Spleen (tissue), 11 donors: ENCODE data around the gene TUBGCP4. TPM values are rescaled to one million over a fixed set of nuclear protein-coding genes. Genes with fewer than 3 reads are reported as not detected.

Experiments used
- DNase-seq: peaks from one replicate; pipeline ENCODE4 v3.0.0-alpha.2; 2020
- H3K27ac ChIP-seq, 8 donors: fragments of 200-600 bp; sonication (generic) in 7 of 8; 1 replicate in 4 of 8; 2 replicates in 4 of 8; pipeline versions ENCODE4 v1.5.0 to v1.8.0; 2016 to 2021; ENCODE audit warnings: inconsistent platforms in 4 of 8, mild to moderate bottlenecking in 4 of 8, moderate library complexity in 1 of 8
- H3K27me3 ChIP-seq, 7 donors: fragments of 200-600 bp; sonication (generic) in 6 of 7; replicated peaks in 1 of 7; 1 replicate in 4 of 7; 2 replicates in 3 of 7; pipeline versions ENCODE4 v1.5.0 to v1.8.0; 2016 to 2021; ENCODE audit warnings: inconsistent platforms in 3 of 7, mild to moderate bottlenecking in 1 of 7
- H3K36me3 ChIP-seq, 6 donors: fragments of 200-600 bp; sonication (generic) in 5 of 6; 1 replicate in 4 of 6; 2 replicates in 2 of 6; pipeline versions ENCODE4 v1.5.0 to v1.8.0; 2016 to 2021; ENCODE audit warnings: inconsistent platforms in 2 of 6
- H3K4me1 ChIP-seq, 6 donors: fragments of 200-600 bp; sonication (generic) in 5 of 6; 1 replicate in 3 of 6; 2 replicates in 3 of 6; pipeline versions ENCODE4 v1.5.0 to v1.8.0; 2016 to 2021; ENCODE audit warnings: inconsistent platforms in 3 of 6
- H3K4me3 ChIP-seq, 8 donors: fragments of 200-600 bp; sonication (generic) in 7 of 8; 1 replicate in 4 of 8; 2 replicates in 4 of 8; pipeline versions ENCODE4 v1.5.0 to v1.8.0; 2016 to 2021; ENCODE audit warnings: inconsistent platforms in 4 of 8, mild to moderate bottlenecking in 4 of 8, moderate library complexity in 2 of 8
- H3K9me3 ChIP-seq, 8 donors: fragments of 200-600 bp; sonication (generic) in 7 of 8; 1 replicate in 4 of 8; 2 replicates in 4 of 8; pipeline versions ENCODE4 v1.5.0 to v1.8.0; 2016 to 2021; ENCODE audit warnings: inconsistent platforms in 4 of 8
- CTCF ChIP-seq, 11 experiments: fragments of 200-600 bp in 7 of 11; fragments of 450-650 bp in 4 of 11; sonication (generic) in 4 of 11; IDR thresholded peaks in 8 of 11; conservative IDR thresholded peaks in 3 of 11; 1 replicate in 7 of 11; 2 replicates in 4 of 11; pipeline versions ENCODE4 v1.4.0 to v1.8.0; 2016 to 2021; ENCODE audit warnings: antibody characterized with exemption in 11 of 11, inconsistent platforms in 4 of 11, mild to moderate bottlenecking in 1 of 11
- POLR2A ChIP-seq, 3 donors: fragments of 450-650 bp; IDR thresholded peaks; one replicate each; pipeline ENCODE4 v1.5.1; 2017; ENCODE audit warnings: antibody characterized with exemption in 3 of 3, mild to moderate bottlenecking in 1 of 3
- POLR2AphosphoS5 ChIP-seq, 3 donors: sonication (generic); formaldehyde crosslinking; IDR thresholded peaks; one replicate each; pipeline ENCODE4 v1.5.1; 2017; ENCODE audit warnings: antibody characterized with exemption in 3 of 3
- WGBS, 5 donors: extraction: QIAGEN DNeasy Blood & Tissue Kit in 3 of 5; methylation state at CpG; one replicate each; pipeline versions ENCODE4 v1.1.5 to v1.1.7; 2013 to 2018; 5-methylcytosine and 5-hydroxymethylcytosine counted together
- intact Hi-C: fragments of 100-400 bp; cut with DNase I; formaldehyde crosslinking; loops from one replicate; pipeline ENCODE4 v1.15.0; 2023; ENCODE audit warnings: low total_unique reads
- polyA plus RNA-seq, 3 donors: library from polyadenylated mRNA; stranded (reverse); fragments of 200-250 nt; gene quantifications; one replicate each; pipeline ENCODE4 v1.2.1, GENCODE V29; 2013
- total RNA-seq, 7 donors: library from RNA; depleted of rRNA in 3 of 7; stranded (reverse); fragments of >200 nt in 3 of 7; fragmentation: NEBNext Ultra II Directional in 4 of 7; extraction: Animal tissue kit (Norgen Biotek cat#: 25700) in 4 of 7; gene quantifications; one replicate each; pipeline versions ENCODE4 v1.1.0 to v1.2.1, GENCODE V29; 2016 to 2021
- donor health status: healthy with polysubstance abuse.
- donor health status: DM: no; HTN: no; CAD: no; lungs with moderate emphysema.
- donor health status: DM: no; HTN: no; CAD: no.
- donor health status: Bipolar disorder and iron deficiency.
- donor health status: healthy.
- donor health status: DM: no; HTN: no; CAD: no.
- donor health status: DM: yes; HTN: yes; CAD: no.

TUBGCP4 gene
- total and polyA plus RNA-seq, 10 donors: 2.5 to 22.1 (median 16.1) TPM

- no peaks in the 10 kb centered on the region for H3K9me3 ChIP-seq
- H3K27me3 ChIP-seq: no peaks in the 10 kb centered on the region
- no peak overlapping the region for H3K27ac ChIP-seq
- no peak for DNase-seq
- peaks cover 8 to 98% (median 70%) of the 10 kb centered on the region in 6 donors for H3K36me3 ChIP-seq
- H3K4me3 ChIP-seq: no peak overlapping the region
- TF ChIP-seq CTCF (IDR thresholded peaks at IDR 0.05 in 8 of 11, conservative IDR thresholded peaks at IDR 0.05 in 3 of 11): no peak
- no peak for TF ChIP-seq POLR2A (IDR thresholded peaks at IDR 0.05)
- no peak for TF ChIP-seq POLR2AphosphoS5 (IDR thresholded peaks at IDR 0.05)
- H3K4me1 ChIP-seq: no peaks in the 10 kb centered on the region
- 83 to 100% (median 96%) methylated on average over 1 of the region's 1 CpG for WGBS, 5 donors
- intact Hi-C loops: loop anchor here (10.0 kb wide), 1 partner anchor 63 kb away; no protein-coding TSS in a partner anchor
Observed at GRCh38 chr15:43412096-43412495, 41.2 kb downstream of the TUBGCP4 start.

GRCh38 chr15:43414196-43414595 is 43.3 kb downstream of the TUBGCP4 start:
- H3K4me3 ChIP-seq: no peak overlapping the region
- no peaks in the 10 kb centered on the region for H3K9me3 ChIP-seq
- H3K27ac ChIP-seq: no peak overlapping the region
- DNase-seq: no peak
- intact Hi-C loops: loop anchor here (10.0 kb wide), 1 partner anchor 61 kb away; no protein-coding TSS in a partner anchor
- H3K36me3 ChIP-seq: peaks cover 0 to 97% (median 49%) of the 10 kb centered on the region in 6 donors
- no peaks in the 10 kb centered on the region for H3K27me3 ChIP-seq
- TF ChIP-seq POLR2A (IDR thresholded peaks at IDR 0.05) (no peak), CTCF (IDR thresholded peaks at IDR 0.05 in 8 of 11, conservative IDR thresholded peaks at IDR 0.05 in 3 of 11) (no peak), POLR2AphosphoS5 (IDR thresholded peaks at IDR 0.05) (no peak)
- H3K4me1 ChIP-seq: no peaks in the 10 kb centered on the region

- DNase-seq: no peak
- intact Hi-C loops: no loop called here
Observed at GRCh38 chr15:43420435-43420834, 49.5 kb downstream of the TUBGCP4 start.

GRCh38 chr15:43420876-43421275 is 50.0 kb downstream of the TUBGCP4 start:
- 95 to 98% (median 97%) methylated on average over 7 of the region's 7 CpGs for WGBS, 5 donors
- Histone ChIP-seq H3K4me3 (no peak overlapping the region), H3K27me3 (no peaks in the 10 kb centered on the region), H3K4me1 (no peaks in the 10 kb centered on the region), H3K9me3 (no peaks in the 10 kb centered on the region), H3K36me3 (peaks cover 0 to 96% (median 54%) of the 10 kb centered on the region in 6 donors), H3K27ac (no peak overlapping the region)
- TF ChIP-seq CTCF (IDR thresholded peaks at IDR 0.05 in 8 of 11, conservative IDR thresholded peaks at IDR 0.05 in 3 of 11) (no peak), POLR2AphosphoS5 (IDR thresholded peaks at IDR 0.05) (peak in 1 of 3 donors; percentile 19)
- no peak for DNase-seq
- intact Hi-C loops: no loop called here

More at GRCh38 chr15:43420435-43420834, 49.5 kb downstream of the TUBGCP4 start:
- Histone ChIP-seq H3K4me3 (no peak overlapping the region), H3K27me3 (no peaks in the 10 kb centered on the region), H3K9me3 (no peaks in the 10 kb centered on the region), H3K27ac (no peak overlapping the region), H3K4me1 (no peaks in the 10 kb centered on the region), H3K36me3 (peaks cover 0 to 96% (median 56%) of the 10 kb centered on the region in 6 donors)
- 94 to 98% (median 94%) methylated on average over 10 of the region's 10 CpGs for WGBS, 5 donors
- no peak for TF ChIP-seq POLR2A (IDR thresholded peaks at IDR 0.05)

GRCh38 chr15:43423793-43424192 is 52.9 kb downstream of the TUBGCP4 start:
- Histone ChIP-seq H3K4me1 (no peaks in the 10 kb centered on the region), H3K9me3 (no peaks in the 10 kb centered on the region), H3K36me3 (peaks cover 0 to 97% (median 69%) of the 10 kb centered on the region in 6 donors), H3K27ac (no peak overlapping the region), H3K27me3 (no peaks in the 10 kb centered on the region), H3K4me3 (no peak overlapping the region)
- intact Hi-C loops: no loop called here
- DNase-seq: no peak
- 91 to 94% (median 93%) methylated on average over 3 of the region's 3 CpGs for WGBS, 5 donors
- TF ChIP-seq POLR2AphosphoS5 (IDR thresholded peaks at IDR 0.05) (no peak), POLR2A (IDR thresholded peaks at IDR 0.05) (no peak), CTCF (IDR thresholded peaks at IDR 0.05 in 8 of 11, conservative IDR thresholded peaks at IDR 0.05 in 3 of 11) (no peak)
